Endothelial cell of umbilical vein (primary cell): ENCODE results near the gene OSBP2. TPM values are rescaled to one million over a fixed set of nuclear protein-coding genes. Genes with fewer than 3 reads are reported as not detected.

Experiments
- BruUV-seq: library from RNA; stranded (reverse); fragments of 400-500 nt; replicated peaks from 2 replicates; lab custom pipeline; 2021; lab: Mats Ljungman, UMichigan
- CTCF ChIA-PET: fragments of 300-600, 350-600 bp; sonication (Branson Sonifier 250); formaldehyde crosslinking; loops from one replicate; lab custom pipeline; 2021; ENCODE audit warnings: antibody characterized with exemption, inconsistent platforms; lab: Charles Lee
- POLR2A ChIA-PET: fragments of 300-600, 350-600 bp; sonication (Branson Sonifier 250); formaldehyde crosslinking; loops from one replicate; lab custom pipeline; 2021; ENCODE audit warnings: antibody characterized with exemption, inconsistent platforms; lab: Charles Lee
- DNase-seq: peaks from one replicate; pipeline ENCODE4 v3.0.0-alpha.2; 2011; ENCODE audit warnings: low read depth, low spot score
- FAIRE-seq: peaks from 2 replicates; lab custom pipeline; 2011; peaks lifted over from hg19 to GRCh38; lab: Jason Lieb, UNC
- H2AFZ ChIP-seq: 2 replicates; pipeline ENCODE4 v1.6.0; 2012; ENCODE audit warnings: low read depth, low read length, control low read depth, inconsistent platforms
- H3K27ac ChIP-seq: 2 replicates; pipeline ENCODE4 v1.5.1; 2011; ENCODE audit warnings: low read depth, mild to moderate bottlenecking, control low read depth, low read length, moderate library complexity; ENCODE audit not compliant: insufficient read depth
- H3K27me3 ChIP-seq, 2 experiments: 2 replicates each; pipeline versions ENCODE4 v1.6.0 to v1.6.1; 2011; ENCODE audit warnings: low read length in 2 of 2, mixed read lengths in 1 of 2; ENCODE audit not compliant: control insufficient read depth in 2 of 2, insufficient read depth in 2 of 2
- H3K36me3 ChIP-seq, 2 experiments: 2 replicates in 1 of 2; 3 replicates in 1 of 2; pipeline ENCODE4 v1.5.1; 2011; ENCODE audit warnings: low read length in 2 of 2, mild to moderate bottlenecking in 1 of 2, moderate library complexity in 1 of 2; ENCODE audit not compliant: control insufficient read depth in 2 of 2, insufficient read depth in 2 of 2; ENCODE audit errors: extremely low read depth in 1 of 2
- H3K4me1 ChIP-seq: 3 replicates; pipeline ENCODE4 v1.5.1; 2011; ENCODE audit warnings: mild to moderate bottlenecking, low read length; ENCODE audit not compliant: control insufficient read depth, insufficient read depth; ENCODE audit errors: extremely low read depth
- H3K4me2 ChIP-seq: 2 replicates; pipeline ENCODE4 v1.6.1; 2011; ENCODE audit warnings: low read length, control low read depth, mixed read lengths; ENCODE audit not compliant: insufficient read depth
- H3K4me3 ChIP-seq, 3 experiments: fragments of 200-600 bp in 1 of 3; sonication (generic), shearing (Covaris generic) in 1 of 3; replicated peaks in 1 of 3; 2 replicates each; pipeline ENCODE4 v1.5.1; 2011 to 2016; ENCODE audit warnings: control low read depth in 3 of 3, low read length in 3 of 3, mild to moderate bottlenecking in 2 of 3, inconsistent platforms in 1 of 3, low read depth in 1 of 3, moderate library complexity in 1 of 3; ENCODE audit not compliant: insufficient read depth in 1 of 3
- H3K79me2 ChIP-seq: 2 replicates; pipeline ENCODE4 v1.6.0; 2012; ENCODE audit warnings: low read length, inconsistent platforms; ENCODE audit not compliant: control insufficient read depth, insufficient read depth
- H3K9ac ChIP-seq: replicated peaks from 2 replicates; pipeline ENCODE3; 2011; ENCODE audit warnings: low read length, control low read depth; ENCODE audit not compliant: insufficient read depth; ENCODE audit errors: extremely low read depth
- H3K9me1 ChIP-seq: replicated peaks from 3 replicates; pipeline ENCODE4 v1.6.0; 2011; ENCODE audit warnings: mild to moderate bottlenecking, low read length; ENCODE audit not compliant: control insufficient read depth, insufficient read depth; ENCODE audit errors: extremely low read depth
- H3K9me3 ChIP-seq: replicated peaks from 2 replicates; pipeline ENCODE4 v1.5.1; 2012; ENCODE audit warnings: low read length, inconsistent platforms; ENCODE audit not compliant: control insufficient read depth, insufficient read depth
- H4K20me1 ChIP-seq: replicated peaks from 2 replicates; pipeline ENCODE3; 2011; ENCODE audit warnings: mild to moderate bottlenecking, low read length; ENCODE audit not compliant: control insufficient read depth, insufficient read depth; ENCODE audit errors: extremely low read depth
- EZH2 ChIP-seq: IDR thresholded peaks from 2 replicates; pipeline ENCODE4 v1.6.1; 2012; ENCODE audit warnings: borderline replicate concordance, low read depth, mild to moderate bottlenecking, moderate library complexity, low read length, inconsistent platforms; ENCODE audit not compliant: severe bottlenecking
- GATA2 ChIP-seq: IDR thresholded peaks from 2 replicates; pipeline ENCODE4 v1.7.0; 2011; ENCODE audit warnings: low read depth, mild to moderate bottlenecking, moderate library complexity, mixed read lengths, low read length; ENCODE audit not compliant: insufficient read length, insufficient read depth
- JUN ChIP-seq: IDR thresholded peaks from 2 replicates; pipeline ENCODE4 v1.6.1; 2011; ENCODE audit warnings: borderline replicate concordance, low read depth; ENCODE audit not compliant: insufficient read length, insufficient read depth
- MYC ChIP-seq: IDR thresholded peaks from one replicate; pipeline ENCODE4 v1.6.1; 2011; ENCODE audit warnings: mild to moderate bottlenecking, low read depth, low read length
- POLR2AphosphoS5 ChIP-seq: IDR thresholded peaks from 2 replicates; pipeline ENCODE4 v1.6.1; 2012; ENCODE audit warnings: low read depth, mild to moderate bottlenecking, control low read depth, low read length, moderate library complexity; ENCODE audit not compliant: insufficient read depth
- dilution Hi-C: fragments of 300-500 bp; cut with MboI; formaldehyde crosslinking; loops from one replicate; pipeline ENCODE4 v1.15.0; 2019; ENCODE audit warnings: low sequenced_read_pairs; ENCODE audit not compliant: extremely low pct_ligation_motif_present
- intact Hi-C: fragments of 100-400 bp; cut with micrococcal nuclease; formaldehyde crosslinking; loops from one replicate; pipeline ENCODE4 v1.10.0; 2022
- polyA plus RNA-seq, 4 experiments: library from polyadenylated mRNA; depleted of rRNA in 3 of 4; stranded (reverse) in 3 of 4; unstranded in 1 of 4; fragments of >200 nt; gene quantifications; 2 replicates each; pipeline versions ENCODE4 v1.2.1 to v1.2.3, GENCODE V29; 2011 to 2012; ENCODE audit warnings: missing spikeins in 1 of 4
- total RNA-seq: library from RNA; stranded (reverse); gene quantifications from 2 replicates; pipeline ENCODE4 v1.2.3, GENCODE V29; 2021
- TF ChIP-seq, protein P1 (sequence below), 2 donors: IDR thresholded peaks; 1 replicate in 1 of 2; 2 replicates in 1 of 2; pipeline ENCODE4 v1.5.1; 2011; ENCODE audit warnings: low read length in 2 of 2, mild to moderate bottlenecking in 2 of 2, moderate library complexity in 2 of 2, control low read depth in 1 of 2, inconsistent platforms in 1 of 2, low read depth in 1 of 2; ENCODE audit not compliant: insufficient read depth in 1 of 2; ENCODE audit errors: extremely low read depth in 1 of 2
- TF ChIP-seq, protein P2 (sequence below): IDR thresholded peaks from 2 replicates; pipeline ENCODE4 v1.6.1; 2011; ENCODE audit not compliant: insufficient read depth, insufficient read length

The OSBP2 gene
- total and polyA plus RNA-seq, 2 donors (not counting 3 experiments of a cell fraction or from before 2014, with no cell fraction given) = 4.1 to 7.5 TPM

DNA sequence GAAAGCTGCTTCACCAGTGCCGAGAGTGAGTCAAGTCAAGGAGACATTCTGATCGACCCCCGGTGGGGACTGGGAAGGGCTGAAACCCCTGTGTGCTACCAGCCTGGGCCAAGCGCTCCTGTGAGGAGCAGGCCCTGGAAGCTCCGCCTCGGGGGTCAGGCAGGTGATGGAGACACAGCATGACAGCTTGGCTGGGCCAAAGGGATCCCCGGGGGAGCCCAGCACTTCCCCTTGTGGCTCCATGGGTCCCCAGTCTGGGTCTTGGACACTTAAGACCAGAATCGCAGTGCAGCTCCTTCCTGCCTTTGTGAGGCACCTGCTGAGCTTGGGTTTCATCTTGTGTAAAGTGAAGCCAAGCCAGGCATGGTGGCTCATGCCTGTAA is 184.7 kb downstream of the OSBP2 start:
- intact Hi-C loops = no loop called here
- H3K27ac ChIP-seq = no peak overlapping the region
- no peak overlapping the region for H3K4me2 ChIP-seq
- no peak overlapping the region for H3K9ac ChIP-seq
- DNase-seq (no peak), FAIRE-seq (no peak)
- H3K27me3 ChIP-seq = no peaks in the 10 kb centered on the region
- H2AFZ ChIP-seq = no peak overlapping the region
- H3K79me2 ChIP-seq = no peaks in the 10 kb centered on the region
- ChIA-PET POLR2A (no interaction called here), CTCF (interaction anchor here (1.3 kb wide), 1 partner anchor 10 kb away, joined by 5 read pairs; no protein-coding TSS in a partner anchor)
- no peaks in the 10 kb centered on the region for H3K4me1 ChIP-seq
- no peaks in the 10 kb centered on the region for H3K9me3 ChIP-seq
- H3K9me1 ChIP-seq = no peaks in the 10 kb centered on the region
- H3K4me3 ChIP-seq = no peak overlapping the region
- no peaks in the 10 kb centered on the region for H3K36me3 ChIP-seq
- no peaks in the 10 kb centered on the region for H4K20me1 ChIP-seq
- TF ChIP-seq MYC (no peak), EZH2 (no peak), GATA2 (no peak), POLR2AphosphoS5 (no peak)
- TF ChIP-seq, protein P1, sequence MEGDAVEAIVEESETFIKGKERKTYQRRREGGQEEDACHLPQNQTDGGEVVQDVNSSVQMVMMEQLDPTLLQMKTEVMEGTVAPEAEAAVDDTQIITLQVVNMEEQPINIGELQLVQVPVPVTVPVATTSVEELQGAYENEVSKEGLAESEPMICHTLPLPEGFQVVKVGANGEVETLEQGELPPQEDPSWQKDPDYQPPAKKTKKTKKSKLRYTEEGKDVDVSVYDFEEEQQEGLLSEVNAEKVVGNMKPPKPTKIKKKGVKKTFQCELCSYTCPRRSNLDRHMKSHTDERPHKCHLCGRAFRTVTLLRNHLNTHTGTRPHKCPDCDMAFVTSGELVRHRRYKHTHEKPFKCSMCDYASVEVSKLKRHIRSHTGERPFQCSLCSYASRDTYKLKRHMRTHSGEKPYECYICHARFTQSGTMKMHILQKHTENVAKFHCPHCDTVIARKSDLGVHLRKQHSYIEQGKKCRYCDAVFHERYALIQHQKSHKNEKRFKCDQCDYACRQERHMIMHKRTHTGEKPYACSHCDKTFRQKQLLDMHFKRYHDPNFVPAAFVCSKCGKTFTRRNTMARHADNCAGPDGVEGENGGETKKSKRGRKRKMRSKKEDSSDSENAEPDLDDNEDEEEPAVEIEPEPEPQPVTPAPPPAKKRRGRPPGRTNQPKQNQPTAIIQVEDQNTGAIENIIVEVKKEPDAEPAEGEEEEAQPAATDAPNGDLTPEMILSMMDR (IDR thresholded peaks at IDR 0.05; ENCODE audit: extremely low read depth in 1 of 2, insufficient read depth in 1 of 2, low read depth in 1 of 2, low read length in 2 of 2) = no peak
- no TSS peak for BruUV-seq
- dilution Hi-C loops = no loop called here

DNA sequence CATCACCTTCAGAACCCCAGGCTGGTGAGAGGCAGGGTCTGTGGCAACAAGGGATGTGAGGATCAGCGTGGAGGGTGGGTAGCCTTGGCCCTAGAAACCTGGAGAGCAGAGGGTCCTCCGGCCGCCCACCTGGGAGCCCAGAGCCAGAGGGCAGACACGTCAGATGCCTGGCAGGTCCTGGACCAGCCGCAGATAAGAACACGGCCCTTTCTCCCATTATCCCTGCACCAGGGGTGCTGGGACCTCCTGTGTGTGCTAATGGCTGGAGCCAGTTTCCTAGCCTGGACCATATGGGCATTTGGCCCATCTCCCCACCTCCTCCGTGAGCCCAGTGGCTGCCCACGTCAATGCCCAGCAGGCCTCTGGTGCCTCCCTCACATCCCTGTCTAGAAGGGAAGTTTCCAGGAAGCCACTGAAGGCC is 185.5 kb downstream of the OSBP2 start:
- Histone ChIP-seq H3K9me3 (no peaks in the 10 kb centered on the region), H3K27me3 (no peaks in the 10 kb centered on the region), H3K36me3 (no peaks in the 10 kb centered on the region), H3K4me3 (no peak overlapping the region), H3K79me2 (no peaks in the 10 kb centered on the region), H3K4me2 (no peak overlapping the region), H4K20me1 (no peaks in the 10 kb centered on the region), H3K27ac (no peak overlapping the region), H3K4me1 (no peaks in the 10 kb centered on the region), H2AFZ (no peak overlapping the region), H3K9ac (no peak overlapping the region), H3K9me1 (no peaks in the 10 kb centered on the region)
- POLR2A ChIA-PET = no interaction called here
- dilution Hi-C loops (no loop called here), intact Hi-C loops (no loop called here)
- DNase-seq (no peak), FAIRE-seq (no peak)
- TF ChIP-seq, protein P2, sequence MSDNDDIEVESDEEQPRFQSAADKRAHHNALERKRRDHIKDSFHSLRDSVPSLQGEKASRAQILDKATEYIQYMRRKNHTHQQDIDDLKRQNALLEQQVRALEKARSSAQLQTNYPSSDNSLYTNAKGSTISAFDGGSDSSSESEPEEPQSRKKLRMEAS = no peak
- no peak for TF ChIP-seq JUN
- CTCF ChIA-PET = interaction anchor here (1.3 kb wide), 1 partner anchor 10 kb away, joined by 5 read pairs; no protein-coding TSS in a partner anchor
- no TSS peak for BruUV-seq
